Peyer's patch (tissue), 4 donors: ENCODE results near the gene SAMD10. TPM values are rescaled to one million over a fixed set of nuclear protein-coding genes. Genes with fewer than 3 reads are reported as not detected.
"Not testable (repeated sequence)": the region's sequence is repeated elsewhere in the genome, so short reads cannot be mapped to it uniquely, and the experiment has no call there.

ENCODE experiments used
- DNase-seq, 3 donors: peaks; one replicate each; pipeline ENCODE4 v3.0.0-alpha.2; 2017 to 2019
- H3K27ac ChIP-seq, 4 donors: fragments of 200-600 bp; sonication (generic); one replicate each; pipeline ENCODE4 v1.5.1; 2016 to 2019
- H3K27me3 ChIP-seq, 2 donors: fragments of 200-600 bp; sonication (generic); one replicate each; pipeline ENCODE4 v1.5.1; 2019
- H3K36me3 ChIP-seq, 3 donors: fragments of 200-600 bp; sonication (generic); one replicate each; pipeline ENCODE4 v1.5.1; 2016 to 2019
- H3K4me1 ChIP-seq, 4 donors: fragments of 200-600 bp; sonication (generic); one replicate each; pipeline ENCODE4 v1.5.1; 2016 to 2019
- H3K4me3 ChIP-seq, 4 donors: fragments of 200-600 bp; sonication (generic); 1 replicate in 3 of 4; 2 replicates in 1 of 4; pipeline ENCODE4 v1.5.1; 2016 to 2019; ENCODE audit warnings: mild to moderate bottlenecking in 1 of 4
- H3K9me3 ChIP-seq, 4 donors: fragments of 200-600 bp; sonication (generic); one replicate each; pipeline ENCODE4 v1.5.1; 2016 to 2019; ENCODE audit warnings: mild to moderate bottlenecking in 1 of 4
- POLR2A ChIP-seq, 2 donors: fragments of 450-650 bp; IDR thresholded peaks; one replicate each; pipeline ENCODE4 v1.5.1; 2017; ENCODE audit warnings: antibody characterized with exemption in 2 of 2, mild to moderate bottlenecking in 2 of 2, moderate library complexity in 2 of 2
- total RNA-seq, 4 donors: library from RNA; depleted of rRNA; stranded (reverse); fragments of >200 nt; gene quantifications; one replicate each; pipeline ENCODE4 v1.1.0, GENCODE V29; 2016
- TF ChIP-seq, protein P1 (sequence below), 6 experiments: fragments of 450-650 bp in 4 of 6; fragments of 200-600 bp in 2 of 6; sonication (generic) in 1 of 6; IDR thresholded peaks; one replicate each; pipeline ENCODE4 v1.5.1; 2017 to 2019; ENCODE audit warnings: antibody characterized with exemption in 6 of 6, mild to moderate bottlenecking in 3 of 6, moderate library complexity in 1 of 6

SAMD10 gene
- total RNA-seq, 4 donors from 2014 or later, result 1.7 to 14.3 (median 11.1) TPM

DNA sequence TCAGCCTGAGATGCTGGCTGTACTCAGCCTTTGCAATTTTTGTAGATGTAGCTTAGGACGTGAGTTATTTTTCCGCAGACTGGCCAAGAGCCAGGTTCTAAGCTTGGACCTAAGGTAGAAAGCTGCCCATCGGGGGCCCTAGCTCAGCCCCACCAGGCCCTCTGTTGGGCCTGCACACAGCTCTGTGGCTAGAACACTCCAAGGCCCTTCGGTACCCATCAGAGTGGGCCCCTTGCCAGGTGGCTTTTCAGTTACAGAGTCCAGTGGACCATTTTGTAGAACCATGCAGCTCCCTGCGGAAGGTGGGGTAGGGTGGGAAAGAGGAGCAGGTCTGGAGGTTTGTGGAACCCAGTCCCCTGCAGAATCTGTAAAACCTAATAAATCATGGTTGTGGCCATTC is 45.8 kb downstream of the SAMD10 start:
- Histone ChIP-seq H3K36me3 (peaks cover 0 to 85% (median 0%) of the 10 kb centered on the region in 3 donors), H3K9me3 (no peaks in the 10 kb centered on the region), H3K27me3 (no peaks in the 10 kb centered on the region), H3K4me1 (no peaks in the 10 kb centered on the region), H3K4me3 (no peak overlapping the region), H3K27ac (no peak overlapping the region)
- no peak for DNase-seq
- TF ChIP-seq POLR2A (IDR thresholded peaks at IDR 0.05), result no peak
- TF ChIP-seq, protein P1, sequence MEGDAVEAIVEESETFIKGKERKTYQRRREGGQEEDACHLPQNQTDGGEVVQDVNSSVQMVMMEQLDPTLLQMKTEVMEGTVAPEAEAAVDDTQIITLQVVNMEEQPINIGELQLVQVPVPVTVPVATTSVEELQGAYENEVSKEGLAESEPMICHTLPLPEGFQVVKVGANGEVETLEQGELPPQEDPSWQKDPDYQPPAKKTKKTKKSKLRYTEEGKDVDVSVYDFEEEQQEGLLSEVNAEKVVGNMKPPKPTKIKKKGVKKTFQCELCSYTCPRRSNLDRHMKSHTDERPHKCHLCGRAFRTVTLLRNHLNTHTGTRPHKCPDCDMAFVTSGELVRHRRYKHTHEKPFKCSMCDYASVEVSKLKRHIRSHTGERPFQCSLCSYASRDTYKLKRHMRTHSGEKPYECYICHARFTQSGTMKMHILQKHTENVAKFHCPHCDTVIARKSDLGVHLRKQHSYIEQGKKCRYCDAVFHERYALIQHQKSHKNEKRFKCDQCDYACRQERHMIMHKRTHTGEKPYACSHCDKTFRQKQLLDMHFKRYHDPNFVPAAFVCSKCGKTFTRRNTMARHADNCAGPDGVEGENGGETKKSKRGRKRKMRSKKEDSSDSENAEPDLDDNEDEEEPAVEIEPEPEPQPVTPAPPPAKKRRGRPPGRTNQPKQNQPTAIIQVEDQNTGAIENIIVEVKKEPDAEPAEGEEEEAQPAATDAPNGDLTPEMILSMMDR (IDR thresholded peaks at IDR 0.05), result no peak

DNA sequence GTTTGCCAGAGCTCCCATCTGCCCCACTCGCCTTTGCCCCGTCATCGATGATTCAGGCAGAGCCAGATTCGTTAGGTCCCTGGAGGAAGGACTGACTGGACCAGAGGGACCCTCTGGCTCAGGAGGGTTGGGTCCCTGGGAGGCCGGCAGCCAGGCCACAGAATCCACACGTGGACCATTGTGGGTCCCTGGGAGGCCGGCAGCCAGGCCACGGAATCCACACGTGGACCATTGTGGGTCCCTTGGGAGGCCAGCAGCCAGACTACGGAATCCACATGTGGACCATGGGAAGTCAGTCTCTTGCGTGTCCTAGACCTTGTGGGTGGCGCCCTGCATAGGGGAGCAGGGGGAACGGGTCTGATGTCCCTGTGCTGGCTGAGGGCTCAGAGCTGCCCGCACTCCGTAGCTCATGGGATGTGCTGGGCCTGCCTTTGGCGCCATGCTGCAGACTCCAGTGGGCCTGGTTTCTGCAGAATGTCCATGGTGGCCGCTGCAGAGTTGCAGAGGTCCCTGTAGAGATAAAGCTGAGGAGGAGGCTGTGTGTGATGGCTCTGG is 46.8 kb downstream of the SAMD10 start:
- no peak for DNase-seq
- Histone ChIP-seq H3K4me1 (no peaks in the 10 kb centered on the region), H3K36me3 (peaks cover 0 to 87% (median 0%) of the 10 kb centered on the region in 3 donors), H3K9me3 (no peaks in the 10 kb centered on the region), H3K27ac (no peak overlapping the region), H3K27me3 (no peaks in the 10 kb centered on the region), H3K4me3 (no peak overlapping the region)
- TF ChIP-seq, protein P1 (IDR thresholded peaks at IDR 0.05), result no peak
- TF ChIP-seq POLR2A (IDR thresholded peaks at IDR 0.05), result no peak

DNA sequence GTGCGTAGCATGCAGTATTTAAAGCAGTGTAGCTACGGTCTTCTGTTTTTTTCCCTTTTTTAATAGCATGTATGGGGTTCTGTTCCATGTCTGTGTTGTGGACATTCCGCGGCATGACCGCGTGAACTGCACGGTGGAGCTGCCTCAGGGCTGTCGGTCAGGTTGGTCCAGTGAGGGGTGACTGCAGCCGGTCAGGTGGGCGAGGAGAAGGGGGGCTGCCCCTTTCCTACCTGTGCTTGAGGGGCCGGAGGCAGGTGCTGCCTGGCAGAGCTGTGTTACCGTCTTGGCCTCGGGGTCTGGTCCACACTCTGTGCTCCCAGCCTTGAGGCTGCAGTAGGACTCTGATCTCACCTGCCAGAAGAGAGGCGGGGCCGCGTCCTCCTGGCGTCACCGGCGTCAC is 47.7 kb downstream of the SAMD10 start:
- Histone ChIP-seq H3K27ac (no peak overlapping the region), H3K9me3 (no peaks in the 10 kb centered on the region), H3K4me1 (no peaks in the 10 kb centered on the region), H3K36me3 (peaks cover 0 to 94% (median 0%) of the 10 kb centered on the region in 3 donors), H3K4me3 (no peak overlapping the region), H3K27me3 (no peaks in the 10 kb centered on the region)
- TF ChIP-seq POLR2A (IDR thresholded peaks at IDR 0.05), result no peak
- TF ChIP-seq, protein P1 (IDR thresholded peaks at IDR 0.05), result no peak
- no peak for DNase-seq

DNA sequence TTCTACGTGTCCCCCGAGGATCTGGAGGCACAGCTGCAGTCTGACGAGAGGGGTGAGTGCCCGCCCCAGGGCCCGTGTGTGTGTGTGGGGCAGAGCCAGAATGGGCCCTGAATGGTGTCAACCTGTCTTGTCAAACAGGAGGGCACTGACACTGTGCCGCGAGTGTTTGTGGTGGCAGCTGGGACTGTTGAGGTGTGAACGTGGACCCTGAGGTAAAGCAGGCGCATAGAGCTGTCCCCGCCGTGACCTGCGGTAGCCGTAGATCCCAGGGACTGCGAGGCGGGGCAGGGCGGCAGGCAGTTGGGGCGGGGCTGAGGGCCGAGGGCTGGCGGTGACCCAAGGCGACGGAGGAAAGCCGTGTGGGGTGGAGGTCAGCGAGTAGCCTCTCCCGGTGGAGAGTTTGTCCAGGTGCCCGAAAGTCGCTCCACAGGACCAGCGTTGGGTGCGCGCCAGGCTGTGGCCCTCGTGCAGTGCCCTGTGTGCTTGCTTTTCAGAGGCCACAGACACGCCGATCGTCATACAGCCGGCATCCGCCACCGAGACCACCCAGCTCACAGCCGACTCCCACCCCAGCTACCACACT is 48.4 kb downstream of the SAMD10 start:
- TF ChIP-seq, protein P1 (IDR thresholded peaks at IDR 0.05), result no peak
- TF ChIP-seq POLR2A (IDR thresholded peaks at IDR 0.05), result no peak
- Histone ChIP-seq H3K9me3 (no peaks in the 10 kb centered on the region), H3K27me3 (no peaks in the 10 kb centered on the region), H3K4me1 (no peaks in the 10 kb centered on the region), H3K27ac (no peak overlapping the region), H3K4me3 (no peak overlapping the region), H3K36me3 (peaks cover 0 to 92% (median 0%) of the 10 kb centered on the region in 3 donors)
- peak in 1 of 3 donors; percentile 45 for DNase-seq

DNA sequence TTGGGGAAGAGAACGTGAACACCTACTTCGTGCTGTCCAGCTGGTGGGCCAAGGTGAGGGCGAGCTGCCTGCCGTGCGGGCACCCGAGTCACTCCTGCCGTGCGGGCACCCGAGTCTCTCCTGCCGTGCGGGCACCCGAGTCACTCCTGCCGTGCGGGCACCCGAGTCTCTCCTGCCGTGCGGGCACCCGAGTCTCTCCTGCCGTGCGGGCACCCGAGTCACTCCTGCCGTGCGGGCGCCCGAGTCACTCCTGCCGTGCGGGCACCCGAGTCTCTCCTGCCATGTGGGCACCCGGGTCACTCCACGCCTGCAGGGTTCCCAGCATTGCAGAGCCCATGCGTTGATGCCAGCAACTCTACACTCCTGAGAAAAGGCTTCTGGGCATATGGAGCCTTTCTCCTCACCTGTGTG is 50.0 kb downstream of the SAMD10 start:
- H3K36me3 ChIP-seq, result peaks cover 0 to 83% (median 0%) of the 10 kb centered on the region in 3 donors
- not testable (repeated sequence) for H3K4me1 ChIP-seq, H3K27me3 ChIP-seq, H3K4me3 ChIP-seq, H3K27ac ChIP-seq, H3K9me3 ChIP-seq
- DNase-seq, result peak in 1 of 3 donors; percentile 24

DNA sequence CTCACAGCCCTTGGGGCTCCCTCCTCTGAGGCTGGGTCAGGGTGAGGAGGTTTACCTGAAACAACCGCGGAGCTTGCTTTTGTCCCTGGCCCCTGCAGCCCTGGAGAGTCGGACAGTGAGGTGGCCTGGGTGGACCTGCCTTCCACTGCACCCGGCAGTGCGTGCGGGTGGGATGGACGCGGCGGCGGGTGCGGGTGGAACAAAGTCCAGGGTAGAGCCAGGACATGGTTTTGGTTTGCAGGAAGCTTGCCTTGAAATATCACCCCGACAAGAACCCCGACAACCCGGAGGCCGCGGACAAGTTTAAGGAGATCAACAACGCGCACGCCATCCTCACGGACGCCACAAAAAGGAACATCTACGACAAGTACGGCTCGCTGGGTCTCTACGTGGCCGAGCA is 50.4 kb downstream of the SAMD10 start:
- DNase-seq, result peak in 1 of 3 donors; percentile 40
- no peaks in the 10 kb centered on the region for H3K27me3 ChIP-seq
- no peak overlapping the region for H3K27ac ChIP-seq
- TF ChIP-seq, protein P1 (IDR thresholded peaks at IDR 0.05), result no peak
- TF ChIP-seq POLR2A (IDR thresholded peaks at IDR 0.05), result no peak
- H3K9me3 ChIP-seq, result no peaks in the 10 kb centered on the region
- H3K36me3 ChIP-seq, result peaks cover 0 to 81% (median 0%) of the 10 kb centered on the region in 3 donors
- no peaks in the 10 kb centered on the region for H3K4me1 ChIP-seq
- H3K4me3 ChIP-seq, result no peak overlapping the region
